HL-60 (cell line): ENCODE data around the gene ABAT.

Source experiments
- DNase-seq, 2 experiments: peaks; one replicate each; pipeline ENCODE4 v3.0.0-alpha.2; 2010 to 2020; ENCODE audit warnings: low read depth in 1 of 2, low spot score in 1 of 2
- H3K27ac ChIP-seq: fragments of 250-450 bp; sonication (Bioruptor Pico); replicated peaks from 2 replicates; pipeline ENCODE4 v1.5.1; 2020; ENCODE audit warnings: mild to moderate bottlenecking, moderate library complexity
- H3K27me3 ChIP-seq: fragments of 250-450 bp; sonication (Bioruptor Pico); 2 replicates; pipeline ENCODE4 v1.5.1; 2021; ENCODE audit warnings: mild to moderate bottlenecking, moderate library complexity; ENCODE audit not compliant: insufficient read depth, poor library complexity, severe bottlenecking
- H3K4me3 ChIP-seq: replicated peaks from 2 replicates; pipeline ENCODE4 v1.5.1; 2011; ENCODE audit warnings: mild to moderate bottlenecking, control low read depth, low read length; ENCODE audit not compliant: insufficient read depth
- GABPA ChIP-seq: IDR thresholded peaks from 2 replicates; pipeline ENCODE4 v1.6.1; 2012; ENCODE audit warnings: low read depth
- POLR2AphosphoS5 ChIP-seq: IDR thresholded peaks from 2 replicates; pipeline ENCODE4 v1.6.1; 2012; ENCODE audit warnings: low read depth
- SPI1 ChIP-seq: IDR thresholded peaks from 2 replicates; pipeline ENCODE4 v1.6.1; 2012; ENCODE audit warnings: low read depth, mild to moderate bottlenecking, borderline replicate concordance
- TF ChIP-seq, protein P1 (sequence below): IDR thresholded peaks from one replicate; pipeline ENCODE4 v1.5.1; 2011; ENCODE audit warnings: low read length, control low read depth, inconsistent platforms; ENCODE audit not compliant: insufficient read depth
- TF ChIP-seq, protein P2 (sequence below): IDR thresholded peaks from 2 replicates; pipeline ENCODE4 v1.6.1; 2012; ENCODE audit warnings: low read depth; ENCODE audit not compliant: insufficient replicate concordance

Gene ABAT

DNA sequence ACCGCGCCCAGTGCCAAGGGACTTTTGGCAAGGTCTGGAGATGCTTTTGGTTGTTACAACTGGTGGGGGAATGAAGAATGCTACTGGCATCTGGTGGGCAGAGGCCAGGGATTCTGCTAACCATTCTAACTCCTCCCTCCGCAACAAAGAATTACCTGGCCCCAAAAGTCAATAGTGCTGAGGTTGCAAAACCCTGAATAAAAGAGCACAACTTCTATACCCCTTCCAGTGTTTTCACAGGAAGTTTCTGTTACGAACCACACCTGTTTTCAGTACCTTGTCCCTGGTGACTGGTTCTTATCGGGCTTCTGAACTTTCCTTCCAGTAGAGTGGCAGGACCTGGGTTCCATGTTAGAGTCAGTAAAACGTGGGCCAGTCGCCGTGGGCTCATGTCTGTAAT is 17.3 kb downstream of the ABAT start:
- H3K27me3 ChIP-seq = no peaks in the 10 kb centered on the region
- H3K27ac ChIP-seq = no peak overlapping the region
- no peak overlapping the region for H3K4me3 ChIP-seq
- no peak for DNase-seq
- TF ChIP-seq SPI1 (no peak), GABPA (no peak), POLR2AphosphoS5 (no peak)
- TF ChIP-seq, protein P1, sequence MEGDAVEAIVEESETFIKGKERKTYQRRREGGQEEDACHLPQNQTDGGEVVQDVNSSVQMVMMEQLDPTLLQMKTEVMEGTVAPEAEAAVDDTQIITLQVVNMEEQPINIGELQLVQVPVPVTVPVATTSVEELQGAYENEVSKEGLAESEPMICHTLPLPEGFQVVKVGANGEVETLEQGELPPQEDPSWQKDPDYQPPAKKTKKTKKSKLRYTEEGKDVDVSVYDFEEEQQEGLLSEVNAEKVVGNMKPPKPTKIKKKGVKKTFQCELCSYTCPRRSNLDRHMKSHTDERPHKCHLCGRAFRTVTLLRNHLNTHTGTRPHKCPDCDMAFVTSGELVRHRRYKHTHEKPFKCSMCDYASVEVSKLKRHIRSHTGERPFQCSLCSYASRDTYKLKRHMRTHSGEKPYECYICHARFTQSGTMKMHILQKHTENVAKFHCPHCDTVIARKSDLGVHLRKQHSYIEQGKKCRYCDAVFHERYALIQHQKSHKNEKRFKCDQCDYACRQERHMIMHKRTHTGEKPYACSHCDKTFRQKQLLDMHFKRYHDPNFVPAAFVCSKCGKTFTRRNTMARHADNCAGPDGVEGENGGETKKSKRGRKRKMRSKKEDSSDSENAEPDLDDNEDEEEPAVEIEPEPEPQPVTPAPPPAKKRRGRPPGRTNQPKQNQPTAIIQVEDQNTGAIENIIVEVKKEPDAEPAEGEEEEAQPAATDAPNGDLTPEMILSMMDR = no peak
- TF ChIP-seq, protein P2, sequence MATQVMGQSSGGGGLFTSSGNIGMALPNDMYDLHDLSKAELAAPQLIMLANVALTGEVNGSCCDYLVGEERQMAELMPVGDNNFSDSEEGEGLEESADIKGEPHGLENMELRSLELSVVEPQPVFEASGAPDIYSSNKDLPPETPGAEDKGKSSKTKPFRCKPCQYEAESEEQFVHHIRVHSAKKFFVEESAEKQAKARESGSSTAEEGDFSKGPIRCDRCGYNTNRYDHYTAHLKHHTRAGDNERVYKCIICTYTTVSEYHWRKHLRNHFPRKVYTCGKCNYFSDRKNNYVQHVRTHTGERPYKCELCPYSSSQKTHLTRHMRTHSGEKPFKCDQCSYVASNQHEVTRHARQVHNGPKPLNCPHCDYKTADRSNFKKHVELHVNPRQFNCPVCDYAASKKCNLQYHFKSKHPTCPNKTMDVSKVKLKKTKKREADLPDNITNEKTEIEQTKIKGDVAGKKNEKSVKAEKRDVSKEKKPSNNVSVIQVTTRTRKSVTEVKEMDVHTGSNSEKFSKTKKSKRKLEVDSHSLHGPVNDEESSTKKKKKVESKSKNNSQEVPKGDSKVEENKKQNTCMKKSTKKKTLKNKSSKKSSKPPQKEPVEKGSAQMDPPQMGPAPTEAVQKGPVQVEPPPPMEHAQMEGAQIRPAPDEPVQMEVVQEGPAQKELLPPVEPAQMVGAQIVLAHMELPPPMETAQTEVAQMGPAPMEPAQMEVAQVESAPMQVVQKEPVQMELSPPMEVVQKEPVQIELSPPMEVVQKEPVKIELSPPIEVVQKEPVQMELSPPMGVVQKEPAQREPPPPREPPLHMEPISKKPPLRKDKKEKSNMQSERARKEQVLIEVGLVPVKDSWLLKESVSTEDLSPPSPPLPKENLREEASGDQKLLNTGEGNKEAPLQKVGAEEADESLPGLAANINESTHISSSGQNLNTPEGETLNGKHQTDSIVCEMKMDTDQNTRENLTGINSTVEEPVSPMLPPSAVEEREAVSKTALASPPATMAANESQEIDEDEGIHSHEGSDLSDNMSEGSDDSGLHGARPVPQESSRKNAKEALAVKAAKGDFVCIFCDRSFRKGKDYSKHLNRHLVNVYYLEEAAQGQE = no peak

DNA sequence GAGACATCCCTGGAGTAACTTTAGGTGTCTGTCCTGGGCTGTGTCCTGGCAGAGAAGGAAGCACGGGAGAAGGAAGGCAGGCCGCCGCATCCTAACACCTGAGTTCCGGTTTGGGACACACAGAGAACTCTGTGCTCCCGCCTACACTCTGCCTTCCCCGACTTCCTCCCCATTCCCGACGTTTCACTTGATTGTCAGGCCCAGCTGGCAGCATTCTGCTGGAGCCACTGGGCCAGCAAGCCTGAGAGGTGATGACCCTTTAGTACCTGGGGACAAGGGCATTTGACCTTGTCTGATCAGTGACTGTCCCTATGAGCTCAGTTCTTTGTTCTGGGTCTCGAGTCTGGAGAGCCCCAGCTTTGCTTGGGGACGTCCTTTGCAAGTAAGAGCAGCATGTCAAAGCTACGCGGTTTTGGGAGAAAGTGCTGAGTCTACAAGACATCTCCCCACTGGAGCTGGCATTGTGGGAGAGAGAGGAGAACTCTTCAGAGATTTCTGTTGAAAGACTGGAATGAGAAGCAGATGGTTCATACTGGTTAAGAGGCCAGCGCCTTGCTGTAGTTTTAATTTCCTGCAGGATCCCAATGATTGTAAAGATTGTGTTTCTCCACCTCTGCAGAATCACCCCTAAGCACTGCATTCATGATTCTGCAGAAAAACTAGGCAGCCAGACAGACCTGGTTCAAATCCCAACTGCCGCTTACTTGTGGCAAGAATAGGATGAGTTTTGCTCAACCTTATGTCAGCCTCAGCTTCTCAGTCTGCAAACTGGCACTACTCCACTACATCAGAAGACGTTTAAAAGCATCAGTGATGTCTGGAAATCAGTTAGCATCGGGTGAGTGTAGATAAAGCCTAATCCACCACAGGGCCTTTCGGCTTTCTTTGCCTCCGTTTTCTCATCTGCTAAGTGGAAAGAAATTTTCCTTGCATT is 20.6 kb downstream of the ABAT start:
- no peak overlapping the region for H3K27ac ChIP-seq

DNA sequence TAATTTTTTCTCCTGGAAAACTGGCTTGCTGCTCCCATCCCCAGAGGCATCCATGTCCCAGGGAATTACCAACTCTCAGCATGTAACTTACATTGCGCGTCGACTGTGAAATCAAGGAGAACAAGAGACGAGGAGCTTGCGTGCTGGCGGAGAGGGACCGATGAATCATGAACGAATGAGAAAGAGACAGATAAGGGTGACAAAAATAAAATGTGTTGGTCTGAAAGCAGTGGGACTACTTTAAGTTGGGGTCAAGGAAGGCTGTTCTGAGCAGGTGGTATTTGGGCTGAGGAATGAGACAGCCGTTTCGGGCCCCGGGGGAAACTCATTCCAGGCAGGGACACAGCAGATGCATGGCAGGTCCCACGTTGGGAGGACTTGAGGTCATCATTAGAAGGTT is 22.5 kb downstream of the ABAT start:
- no peak for DNase-seq
- Histone ChIP-seq H3K27ac (no peak overlapping the region), H3K27me3 (no peaks in the 10 kb centered on the region), H3K4me3 (no peak overlapping the region)
- no peak for TF ChIP-seq POLR2AphosphoS5
- TF ChIP-seq, protein P1 = no peak
- TF ChIP-seq GABPA = no peak
- TF ChIP-seq SPI1 = no peak
- TF ChIP-seq, protein P2 = no peak

More for the DNA sequence above, 20.6 kb downstream of the ABAT start:
- Histone ChIP-seq H3K4me3 (no peak overlapping the region), H3K27me3 (no peaks in the 10 kb centered on the region)
- no peak for DNase-seq
- TF ChIP-seq SPI1 (no peak), POLR2AphosphoS5 (no peak), GABPA (no peak)
- TF ChIP-seq, protein P1 = no peak
- TF ChIP-seq, protein P2 = no peak
